Skin epidermis (tissue), 12 donors: ENCODE measurements around the gene CLTCL1.
"Not testable (repeated sequence)": the region's sequence is repeated elsewhere in the genome, so short reads cannot be mapped to it uniquely, and the experiment has no call there.

ENCODE experiments used
- H3K27ac ChIP-seq, 21 experiments: fragments of 200-600 bp; sonication (generic) in 11 of 21; one replicate each; pipeline ENCODE4 v1.5.0; 2020; ENCODE audit warnings: mild to moderate bottlenecking in 3 of 21, inconsistent platforms in 2 of 21, moderate library complexity in 2 of 21
- H3K4me3 ChIP-seq, 7 experiments: fragments of 200-600 bp; sonication (generic) in 2 of 7; one replicate each; pipeline ENCODE4 v1.5.0; 2020; ENCODE audit warnings: inconsistent platforms in 2 of 7, mild to moderate bottlenecking in 2 of 7, moderate library complexity in 1 of 7

CLTCL1 gene

GRCh38 chr22:19168088-19168890, 123.2 kb downstream of the CLTCL1 start:
- H3K27ac ChIP-seq, result no peak overlapping the region
- no peak overlapping the region for H3K4me3 ChIP-seq

GRCh38 chr22:19167106-19167869, 124.2 kb downstream of the CLTCL1 start:
- Histone ChIP-seq H3K4me3 (no peak overlapping the region), H3K27ac (no peak overlapping the region)

GRCh38 chr22:19166421-19166820, 125.1 kb downstream of the CLTCL1 start:
- Histone ChIP-seq H3K4me3 (no peak overlapping the region), H3K27ac (no peak overlapping the region)

GRCh38 chr22:19164425-19164824, 127.1 kb downstream of the CLTCL1 start:
- Histone ChIP-seq H3K4me3 (no peak overlapping the region), H3K27ac (no peak overlapping the region)

DNA sequence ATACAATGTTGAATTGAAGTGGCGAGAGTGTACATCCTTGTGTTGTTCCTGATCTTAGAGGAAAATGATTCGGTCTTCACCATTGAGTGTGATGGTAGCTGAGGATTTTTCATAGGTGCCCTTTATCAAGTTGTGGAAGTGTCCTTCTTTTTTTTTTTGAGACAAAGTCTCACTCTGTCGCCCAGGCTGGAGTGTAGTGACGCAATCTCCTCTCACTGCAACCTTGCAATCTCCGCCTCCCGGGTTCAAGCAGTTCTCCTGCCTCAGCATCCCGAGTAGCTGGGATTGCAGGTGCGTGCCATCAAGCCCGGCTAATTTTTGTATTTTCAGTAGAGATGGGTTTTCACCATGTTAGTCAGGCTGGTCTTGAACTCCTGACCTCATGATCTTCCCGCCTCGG, 132.9 kb downstream of the CLTCL1 start:
- not testable (repeated sequence) for H3K27ac ChIP-seq, H3K4me3 ChIP-seq

- not testable (repeated sequence) for H3K4me3 ChIP-seq, H3K27ac ChIP-seq
Measured at GRCh38 chr22:19156109-19156508, 135.4 kb downstream of the CLTCL1 start.

- H3K4me3 ChIP-seq, result no peak overlapping the region
- H3K27ac ChIP-seq, result no peak overlapping the region
Measured at GRCh38 chr22:19152942-19153883, 138.3 kb downstream of the CLTCL1 start.

DNA sequence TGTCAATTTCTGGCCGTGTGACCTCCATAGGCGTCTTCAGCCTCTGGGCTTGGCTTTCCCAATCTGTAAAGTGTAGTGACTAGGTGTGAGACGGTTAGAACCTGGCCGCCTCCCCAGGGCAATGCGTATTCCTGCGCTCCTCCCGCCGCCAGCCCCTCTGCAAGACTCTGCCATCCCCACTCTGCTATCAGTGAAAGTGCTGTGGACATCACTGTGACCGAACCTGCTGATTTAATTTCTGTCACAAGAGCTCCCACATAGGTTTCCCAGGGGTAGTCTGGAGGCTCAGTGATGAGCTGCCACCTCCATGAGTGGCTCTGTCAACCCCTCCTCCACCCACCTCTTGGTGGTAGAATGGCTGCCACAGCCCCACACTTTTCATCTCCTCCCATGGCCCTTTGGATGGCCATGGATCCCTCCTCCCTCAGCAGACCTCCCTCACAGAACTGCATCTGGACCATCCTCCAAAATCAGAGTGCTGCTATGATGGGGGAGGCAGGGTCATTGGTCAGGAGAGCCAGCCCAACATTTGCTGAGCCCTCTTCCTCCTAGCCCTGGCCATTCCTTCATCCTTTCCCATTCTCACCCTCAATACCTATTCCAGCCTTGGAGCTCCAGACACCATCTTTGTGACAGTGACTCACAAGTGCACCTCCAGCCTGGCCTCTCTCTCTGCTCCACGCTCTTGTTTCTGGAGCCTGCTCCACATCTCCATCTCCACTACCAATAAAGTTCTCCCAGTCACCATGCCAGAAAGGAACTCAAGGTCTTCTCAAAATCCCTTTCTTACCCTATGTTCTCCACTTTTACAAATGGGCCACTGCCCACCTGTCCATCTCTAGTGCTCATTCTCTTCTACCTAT, 140.0 kb downstream of the CLTCL1 start:
- H3K4me3 ChIP-seq, result no peak overlapping the region
- no peak overlapping the region for H3K27ac ChIP-seq

DNA sequence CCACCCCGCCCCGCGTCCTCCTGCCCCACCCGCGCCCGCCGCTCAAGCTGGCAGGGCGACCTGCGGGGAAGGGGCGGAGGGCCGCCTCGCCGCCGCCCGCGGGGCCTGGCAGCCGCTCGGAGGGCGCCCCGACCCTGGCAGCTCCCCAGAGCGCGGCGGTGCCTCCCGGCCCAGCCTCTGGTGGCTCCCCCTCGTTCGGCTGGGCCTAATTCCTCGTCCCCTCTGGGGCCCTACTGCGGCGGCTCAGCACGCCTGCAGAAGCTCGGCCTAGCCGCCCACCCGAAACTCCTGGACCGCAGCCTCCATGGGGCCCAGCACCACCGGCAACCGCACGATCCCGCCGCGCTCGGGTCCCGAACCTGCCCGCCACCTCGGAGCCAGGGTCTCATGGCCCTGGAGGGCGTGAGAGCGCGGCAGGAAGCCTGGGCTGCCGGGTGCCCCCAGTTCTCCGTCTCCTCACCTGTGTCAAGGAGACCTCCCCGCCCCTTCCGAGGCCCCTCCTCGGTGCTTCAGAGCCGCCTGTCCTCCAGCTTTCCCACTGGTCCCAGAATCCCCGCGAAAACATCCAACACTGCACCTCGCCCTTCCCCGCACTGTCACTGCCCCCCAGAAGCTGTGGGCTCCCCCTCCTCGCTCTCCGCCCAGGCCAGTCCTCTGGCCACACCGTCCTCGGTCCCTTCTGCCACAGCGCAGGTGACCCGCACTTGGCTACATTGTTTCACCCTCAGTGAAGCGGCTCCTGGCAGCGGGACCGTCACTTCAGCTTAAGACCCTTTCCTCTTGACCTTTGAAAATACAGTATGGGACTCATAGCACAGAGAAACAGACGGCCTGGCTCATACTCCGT, 140.8 kb downstream of the CLTCL1 start:
- H3K4me3 ChIP-seq, result no peak overlapping the region

DNA sequence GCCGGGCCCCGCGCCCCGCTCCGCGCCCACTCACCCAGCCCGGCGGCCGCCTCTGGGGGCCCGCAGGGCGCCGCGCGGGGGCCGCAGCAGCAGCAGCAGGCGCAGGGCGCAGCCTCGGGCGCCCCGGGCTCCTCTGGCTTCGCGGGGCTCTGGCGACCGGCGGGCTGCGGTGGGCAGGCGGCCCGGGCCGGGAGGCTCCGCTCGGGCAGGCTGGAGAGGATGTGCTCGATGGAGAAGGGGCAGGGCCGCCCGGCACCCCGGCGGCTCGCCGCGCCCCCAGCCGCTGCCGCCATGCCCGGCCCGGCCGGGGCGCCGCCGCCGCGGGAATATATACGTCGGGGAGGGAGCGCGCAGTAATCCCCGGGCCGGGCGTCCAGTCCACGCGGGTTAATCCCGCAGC, 141.5 kb downstream of the CLTCL1 start, which contains the start of gene GSC2:
GSC2 (minus strand) TSS at position 302 of the 400 bp plus-strand sequence; CDS start at position 293, 9 bp downstream.
- peak within 1 kb of the TSS in 6 of 7 experiments; percentile 6 to 35 (median 14) for H3K4me3 ChIP-seq

More for the DNA sequence above, 140.8 kb downstream of the CLTCL1 start:
- no peak overlapping the region for H3K27ac ChIP-seq

GRCh38 chr22:19149047-19149883, 142.3 kb downstream of the CLTCL1 start:
- Histone ChIP-seq H3K27ac (no peak overlapping the region), H3K4me3 (peak overlapping the region in 6 of 7 experiments; percentile 6 to 35 (median 14))

More for the DNA sequence above, 141.5 kb downstream of the CLTCL1 start, which contains the start of gene GSC2:
- no peak within 1 kb of the TSS for H3K27ac ChIP-seq

GRCh38 chr22:19148417-19149046, 143.0 kb downstream of the CLTCL1 start:
- Histone ChIP-seq H3K27ac (no peak overlapping the region), H3K4me3 (no peak overlapping the region)

GRCh38 chr22:19147195-19147780, 144.2 kb downstream of the CLTCL1 start:
- H3K4me3 ChIP-seq, result no peak overlapping the region
- H3K27ac ChIP-seq, result no peak overlapping the region

DNA sequence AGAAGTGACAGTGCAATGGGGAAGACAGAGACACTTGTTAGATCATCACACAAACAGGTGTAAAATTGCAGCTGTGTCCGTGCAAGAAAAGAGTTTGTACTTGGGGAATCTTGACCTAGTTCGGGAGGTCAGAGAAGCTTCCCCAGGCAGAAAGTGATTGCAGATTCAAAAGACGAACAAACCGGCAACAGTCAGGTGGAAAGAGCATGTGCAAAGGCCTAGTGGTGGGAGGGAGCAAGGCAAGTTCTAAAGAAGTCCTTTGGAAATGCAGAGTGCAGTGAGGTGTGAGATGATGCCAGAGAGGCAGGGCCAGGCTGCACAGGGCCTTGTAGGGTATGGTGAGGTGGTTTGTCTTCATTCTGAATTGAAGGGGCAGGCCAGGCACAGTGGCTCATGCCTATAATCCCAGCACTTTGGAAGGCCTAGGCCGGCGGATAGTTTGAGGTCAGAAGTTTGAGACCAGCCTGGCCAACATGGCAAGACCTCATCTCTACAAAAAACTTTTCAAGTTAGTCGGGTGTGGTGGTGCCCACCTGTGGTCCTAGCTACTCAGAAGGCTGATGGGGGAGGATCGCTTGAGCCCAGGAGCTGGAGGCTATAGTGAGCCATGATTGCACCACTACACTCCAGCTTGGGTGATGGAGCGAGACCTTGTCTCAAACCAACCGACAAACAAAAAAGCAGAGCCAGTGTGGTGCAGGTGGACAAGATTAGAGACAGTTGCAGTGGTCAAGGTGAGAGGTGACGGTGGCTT, 145.1 kb downstream of the CLTCL1 start:
- no peak overlapping the region for H3K27ac ChIP-seq

GRCh38 chr22:19143967-19144400, 147.5 kb downstream of the CLTCL1 start:
- peak overlapping the region in 20 of 21 experiments; percentile 2 to 92 (median 82) for H3K27ac ChIP-seq
- H3K4me3 ChIP-seq, result peak overlapping the region; percentile 47 to 97 (median 90)

More for the DNA sequence above, 145.1 kb downstream of the CLTCL1 start:
- H3K4me3 ChIP-seq, result no peak overlapping the region
